CMK (cell line): Measurements from ENCODE around the gene ALG3.
"Not testable (repeated sequence)": the region's sequence is repeated elsewhere in the genome, so short reads cannot be mapped to it uniquely, and the experiment has no call there.

ENCODE experiments used
- DNase-seq: peaks from one replicate; pipeline ENCODE4 v3.0.0-alpha.2; 2010; ENCODE audit warnings: low read depth

Gene ALG3

DNA sequence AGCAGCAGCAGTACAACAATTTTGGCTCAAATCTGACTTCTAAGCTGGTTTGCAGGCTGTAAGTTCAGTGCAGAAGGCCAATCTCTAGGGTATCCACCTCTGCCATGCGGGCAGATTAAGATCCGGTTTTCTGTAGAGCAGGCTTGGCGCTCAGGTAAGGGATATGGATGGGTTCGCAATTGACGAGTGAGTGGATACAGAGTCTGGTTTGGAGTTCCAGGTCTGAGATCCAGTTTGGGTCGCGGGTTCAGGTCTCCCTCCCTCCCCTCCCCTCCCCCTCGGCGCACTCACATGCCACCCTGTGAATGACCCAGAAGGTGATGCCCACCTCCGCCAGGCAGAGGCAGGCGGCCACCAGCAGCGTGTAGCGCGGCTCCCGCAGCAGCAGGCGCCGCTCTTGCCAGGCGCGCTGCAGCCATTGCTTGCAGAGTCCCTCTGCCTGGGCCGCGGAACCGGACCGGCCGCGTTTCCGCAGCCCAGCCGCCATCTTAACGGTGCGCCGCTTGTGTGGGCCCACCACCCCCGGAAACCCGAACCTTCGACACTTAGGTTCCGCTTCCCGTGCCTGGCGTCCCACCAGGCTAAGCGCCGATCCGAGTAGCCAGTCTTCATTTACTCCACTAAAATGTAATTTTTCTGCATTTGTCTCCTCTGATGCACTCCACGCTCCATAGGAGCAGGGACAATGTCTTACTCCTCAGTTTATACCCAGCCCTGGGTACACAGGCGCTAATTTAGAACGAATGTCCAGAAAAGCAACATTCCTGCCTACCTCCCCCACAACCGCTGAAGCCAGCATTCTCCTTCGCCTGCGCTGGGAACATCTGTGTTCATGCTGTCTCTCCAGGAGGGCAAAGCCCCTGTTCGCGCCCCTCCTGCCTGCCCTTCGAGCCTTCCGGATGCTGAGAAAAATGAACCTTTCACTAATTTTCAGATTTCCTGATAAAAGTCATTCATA is at the start of gene ALG3:
Gene ALG3, minus strand, starts transcription at position 509 of the 958 bp plus-strand sequence. Its CDS starts 22 bp downstream, at position 487.
- peak; percentile 70 for DNase-seq

DNA sequence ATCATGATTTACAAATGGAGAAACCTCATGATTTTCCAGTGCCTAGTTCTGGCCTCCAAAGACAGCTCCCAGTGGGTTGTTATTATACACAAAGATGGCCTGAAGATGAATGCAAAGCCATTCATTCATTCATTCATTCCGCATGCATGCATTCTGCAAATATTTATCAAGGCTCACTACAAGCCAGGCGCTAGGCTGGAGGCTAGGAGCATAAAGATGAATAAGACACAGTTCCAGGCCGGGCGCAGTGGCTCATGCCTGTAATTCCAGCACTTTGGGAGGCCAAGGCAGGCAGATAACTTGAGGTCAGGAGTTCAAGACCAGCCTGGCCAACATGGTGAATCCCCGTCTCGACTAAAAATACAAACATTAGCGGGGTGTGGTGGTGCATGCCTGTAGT is 47.9 kb upstream of the ALG3 start:
- DNase-seq: no peak

DNA sequence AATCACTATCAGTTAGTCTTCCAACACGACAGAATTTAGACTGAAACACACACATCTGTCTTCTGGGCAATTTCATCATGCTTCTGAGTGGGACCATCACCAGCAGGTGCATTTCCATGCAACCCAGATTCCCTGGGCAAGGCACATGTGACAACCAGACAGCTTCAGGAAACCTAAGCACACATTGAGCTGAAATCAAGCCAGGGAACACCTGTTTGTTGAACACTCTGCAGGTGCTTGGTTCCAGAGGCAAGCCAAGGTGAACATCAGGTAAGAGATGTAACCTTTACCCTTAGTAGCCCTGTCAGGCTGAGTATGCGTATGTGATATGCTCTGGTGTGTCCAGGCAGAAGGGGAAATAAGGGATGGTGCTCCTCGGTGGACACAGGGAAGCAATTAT is 47.0 kb upstream of the ALG3 start:
- DNase-seq: no peak

DNA sequence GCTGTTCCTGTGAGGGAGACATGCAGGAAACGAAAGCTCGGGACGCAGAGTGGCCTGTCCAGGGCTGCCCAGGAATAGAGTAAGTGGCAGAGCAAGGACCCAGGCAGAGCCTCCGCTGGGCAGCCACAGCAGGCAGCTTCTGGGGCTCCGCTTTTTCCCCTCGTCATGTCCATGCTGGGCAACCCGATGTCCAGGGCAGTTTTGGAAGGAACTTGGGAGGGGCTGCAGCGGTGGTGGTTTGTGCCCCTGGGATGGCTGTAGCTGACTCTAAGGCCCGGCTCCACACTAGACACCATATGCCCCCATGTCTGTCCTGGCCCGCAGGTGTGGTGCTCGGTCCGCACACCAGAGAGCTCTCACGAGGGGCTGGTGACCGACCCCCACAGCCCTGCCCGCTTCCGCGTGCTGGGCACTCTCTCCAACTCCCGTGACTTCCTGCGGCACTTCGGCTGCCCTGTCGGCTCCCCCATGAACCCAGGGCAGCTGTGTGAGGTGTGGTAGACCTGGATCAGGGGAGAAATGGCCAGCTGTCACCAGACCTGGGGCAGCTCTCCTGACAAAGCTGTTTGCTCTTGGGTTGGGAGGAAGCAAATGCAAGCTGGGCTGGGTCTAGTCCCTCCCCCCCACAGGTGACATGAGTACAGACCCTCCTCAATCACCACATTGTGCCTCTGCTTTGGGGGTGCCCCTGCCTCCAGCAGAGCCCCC is 43.1 kb upstream of the ALG3 start:
- no peak for DNase-seq

DNA sequence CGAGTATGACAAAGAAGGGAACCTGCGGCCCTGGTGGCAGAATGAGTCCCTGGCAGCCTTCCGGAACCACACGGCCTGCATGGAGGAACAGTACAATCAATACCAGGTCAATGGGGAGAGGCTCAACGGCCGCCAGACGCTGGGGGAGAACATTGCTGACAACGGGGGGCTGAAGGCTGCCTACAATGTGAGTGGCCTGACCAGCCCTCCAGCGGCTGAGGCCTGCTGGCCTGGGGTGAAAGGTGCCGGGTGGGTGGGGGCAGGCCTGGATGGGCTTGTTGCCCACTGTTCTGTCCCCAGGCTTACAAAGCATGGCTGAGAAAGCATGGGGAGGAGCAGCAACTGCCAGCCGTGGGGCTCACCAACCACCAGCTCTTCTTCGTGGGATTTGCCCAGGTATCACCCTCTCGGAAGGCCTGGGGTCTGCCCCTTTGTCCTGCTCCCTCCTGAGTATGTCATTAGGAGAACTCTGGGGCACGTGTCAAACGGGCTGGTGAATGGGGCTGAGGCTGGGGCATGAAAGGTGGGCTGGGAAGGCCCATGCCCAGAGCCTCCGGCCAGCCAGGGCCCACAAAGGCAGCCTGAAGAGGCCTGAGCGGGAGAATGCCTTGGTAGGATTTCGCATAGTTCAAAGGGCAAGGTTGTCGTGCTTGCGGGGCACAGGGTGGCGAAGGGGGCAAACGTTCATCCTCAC is 42.4 kb upstream of the ALG3 start:
- no peak for DNase-seq

DNA sequence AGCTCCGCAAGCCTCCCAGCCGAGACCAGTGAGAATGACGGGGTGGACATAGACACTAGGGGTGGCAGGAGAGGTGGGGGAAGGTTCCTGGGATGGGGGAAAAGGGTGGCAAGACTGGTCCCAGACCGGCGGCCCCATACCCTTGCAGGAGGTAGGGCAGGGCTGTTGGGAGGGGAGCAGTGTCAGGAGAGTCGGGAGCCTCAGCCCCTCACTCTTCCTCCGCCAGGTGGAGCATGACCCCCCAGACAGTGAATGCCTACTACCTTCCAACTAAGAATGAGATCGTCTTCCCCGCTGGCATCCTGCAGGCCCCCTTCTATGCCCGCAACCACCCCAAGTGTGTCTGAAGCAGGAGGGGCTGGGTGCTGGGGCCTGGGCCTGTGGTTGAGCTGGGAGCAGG is 41.6 kb upstream of the ALG3 start:
- no peak for DNase-seq

DNA sequence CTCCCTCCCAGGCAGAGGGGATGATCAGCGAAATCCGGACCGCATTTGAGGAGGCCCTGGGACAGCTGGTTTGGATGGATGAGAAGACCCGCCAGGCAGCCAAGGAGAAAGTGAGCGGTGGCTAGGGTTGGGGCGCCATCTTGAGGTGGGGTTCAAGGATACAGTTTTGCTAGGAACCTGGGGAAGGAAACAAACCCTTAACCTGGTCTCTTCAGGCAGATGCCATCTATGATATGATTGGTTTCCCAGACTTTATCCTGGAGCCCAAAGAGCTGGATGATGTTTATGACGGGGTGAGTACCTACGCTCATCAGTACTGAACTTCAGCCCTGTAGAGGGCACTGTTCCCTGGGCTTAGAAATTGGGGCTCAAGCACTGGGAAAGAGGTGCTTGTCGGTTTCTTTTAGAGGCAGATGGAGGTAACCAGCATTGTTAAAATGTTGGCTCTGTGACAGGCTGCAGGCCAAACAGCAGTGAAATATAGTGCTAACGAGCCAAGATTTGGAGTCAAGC is 40.7 kb upstream of the ALG3 start:
- DNase-seq: no peak

DNA sequence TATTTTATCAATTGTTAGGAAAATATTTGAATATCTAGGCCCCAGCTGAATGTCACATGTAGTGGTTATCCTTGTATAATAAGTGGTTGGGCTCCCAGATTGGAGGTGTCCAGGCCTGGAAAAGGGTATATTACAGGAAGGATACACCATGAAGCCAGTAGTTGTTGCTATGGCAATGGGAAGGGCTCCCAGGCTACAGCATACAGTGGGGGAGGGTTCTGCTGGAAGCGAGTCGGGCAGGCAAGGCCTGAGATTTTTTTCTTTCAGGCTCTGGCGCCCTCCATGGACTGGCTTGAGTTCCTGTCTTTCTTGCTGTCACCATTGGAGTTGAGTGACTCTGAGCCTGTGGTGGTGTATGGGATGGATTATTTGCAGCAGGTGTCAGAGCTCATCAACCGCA is 35.9 kb upstream of the ALG3 start:
- DNase-seq: no peak

DNA sequence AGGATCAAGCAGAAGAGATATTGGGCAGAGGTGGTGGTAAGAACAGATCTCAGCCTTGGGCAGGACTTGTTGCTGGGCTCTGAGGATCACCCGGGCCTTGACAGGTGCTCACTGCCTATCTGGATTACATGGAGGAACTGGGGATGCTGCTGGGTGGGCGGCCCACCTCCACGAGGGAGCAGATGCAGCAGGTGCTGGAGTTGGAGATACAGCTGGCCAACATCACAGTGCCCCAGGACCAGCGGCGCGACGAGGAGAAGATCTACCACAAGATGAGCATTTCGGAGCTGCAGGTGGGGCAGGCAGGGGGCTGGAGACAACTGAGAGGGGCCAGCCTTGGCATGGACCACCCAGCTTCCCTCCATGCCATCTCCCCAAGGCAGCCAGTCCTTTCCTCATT is 34.9 kb upstream of the ALG3 start:
- DNase-seq: no peak

DNA sequence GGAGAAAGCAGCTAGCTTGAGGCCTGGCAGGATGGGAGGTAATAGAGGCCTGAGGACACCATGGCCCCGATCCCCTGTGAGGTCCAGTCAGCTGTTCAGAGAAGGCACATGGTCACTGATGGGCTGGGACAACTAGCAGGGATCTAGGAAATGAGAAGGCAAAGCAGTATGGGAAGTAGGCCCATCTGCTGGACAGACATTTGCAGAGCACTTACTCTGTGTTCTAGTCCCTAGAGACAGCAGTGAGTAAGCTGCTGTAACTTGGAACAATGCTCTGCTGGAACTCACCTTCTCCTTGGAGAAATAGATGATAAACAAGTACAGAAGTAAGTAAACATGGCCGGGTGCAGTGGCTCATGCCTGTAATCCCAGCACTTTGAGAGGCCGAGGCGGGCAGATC is 34.2 kb upstream of the ALG3 start:
- DNase-seq: no peak

DNA sequence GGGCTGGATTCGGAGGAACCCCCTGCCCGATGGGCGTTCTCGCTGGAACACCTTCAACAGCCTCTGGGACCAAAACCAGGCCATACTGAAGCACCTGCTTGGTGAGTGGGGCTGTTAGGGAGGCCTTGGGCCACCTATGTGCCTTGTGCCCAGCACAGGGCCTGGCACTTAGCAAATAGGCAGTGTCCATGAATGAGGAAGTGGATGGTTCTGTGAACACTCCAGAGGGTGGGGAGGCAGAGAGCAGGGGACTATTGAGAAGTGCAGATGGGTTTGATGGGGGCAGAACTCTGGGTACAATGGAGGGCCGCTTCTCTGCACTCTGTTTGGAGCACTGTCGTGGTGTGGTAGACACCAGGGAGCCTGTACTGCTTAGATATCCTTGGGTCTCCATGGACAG is 28.6 kb upstream of the ALG3 start:
- no peak for DNase-seq

DNA sequence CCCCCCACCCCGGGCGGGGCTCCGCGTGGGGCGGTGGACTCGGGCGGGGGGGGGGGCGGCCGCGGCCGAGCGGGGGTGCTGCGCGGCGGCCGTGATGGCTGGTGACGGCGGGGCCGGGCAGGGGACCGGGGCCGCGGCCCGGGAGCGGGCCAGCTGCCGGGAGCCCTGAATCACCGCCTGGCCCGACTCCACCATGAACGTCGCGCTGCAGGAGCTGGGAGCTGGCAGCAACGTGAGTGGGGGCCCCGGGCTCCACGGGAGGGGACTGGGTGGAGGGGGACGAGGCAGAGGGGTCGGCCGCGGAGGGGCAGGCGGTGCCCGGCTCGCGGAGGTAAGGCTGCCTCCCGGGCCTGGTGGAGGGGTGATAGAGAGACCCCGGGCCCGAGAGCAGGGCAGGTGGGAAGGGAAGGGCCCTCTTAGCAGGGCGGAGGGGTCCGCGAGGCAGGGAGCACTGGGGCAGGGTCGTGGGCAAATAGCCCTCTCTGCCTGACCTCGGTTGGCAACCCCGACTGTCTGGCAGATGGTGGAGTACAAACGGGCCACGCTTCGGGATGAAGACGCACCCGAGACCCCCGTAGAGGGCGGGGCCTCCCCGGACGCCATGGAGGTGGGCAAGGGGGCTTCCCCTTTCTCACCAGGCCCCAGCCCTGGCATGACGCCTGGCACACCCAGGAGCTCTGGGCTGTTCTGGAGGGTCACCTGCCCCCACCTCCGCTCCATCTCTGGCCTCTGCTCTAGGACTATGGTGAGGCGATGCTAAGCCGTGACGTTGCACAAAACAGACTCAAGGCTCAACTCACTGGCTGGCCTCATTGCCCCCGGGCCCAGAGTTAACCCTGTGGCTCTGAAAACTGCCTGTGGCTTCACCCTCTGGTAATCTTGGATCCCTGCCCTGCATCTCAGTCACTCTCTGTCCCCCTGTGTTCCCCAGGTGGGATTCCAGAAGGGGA is 27.5 kb upstream of the ALG3 start, which contains the start of gene ECE2:
Gene ECE2, plus strand, starts transcription at position 62 of the 950 bp plus-strand sequence. Its CDS starts 132 bp downstream, at position 194.
- DNase-seq: no peak

DNA sequence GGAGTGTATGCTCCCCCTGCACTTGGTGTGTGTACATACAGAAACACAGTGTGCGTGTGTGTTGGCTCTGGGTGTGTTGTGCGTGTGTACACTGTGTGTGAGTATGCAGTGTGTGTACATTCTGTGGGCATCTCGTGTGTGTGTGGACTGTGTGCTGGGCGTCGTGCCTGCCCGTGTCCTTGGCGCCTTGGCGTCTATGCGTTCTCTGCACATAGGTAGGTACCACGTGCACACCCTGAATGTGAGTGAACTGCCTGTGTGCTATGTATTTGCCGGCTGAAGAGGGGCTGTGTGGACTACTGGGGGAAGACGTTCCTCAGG is 26.6 kb upstream of the ALG3 start:
- no peak for DNase-seq

DNA sequence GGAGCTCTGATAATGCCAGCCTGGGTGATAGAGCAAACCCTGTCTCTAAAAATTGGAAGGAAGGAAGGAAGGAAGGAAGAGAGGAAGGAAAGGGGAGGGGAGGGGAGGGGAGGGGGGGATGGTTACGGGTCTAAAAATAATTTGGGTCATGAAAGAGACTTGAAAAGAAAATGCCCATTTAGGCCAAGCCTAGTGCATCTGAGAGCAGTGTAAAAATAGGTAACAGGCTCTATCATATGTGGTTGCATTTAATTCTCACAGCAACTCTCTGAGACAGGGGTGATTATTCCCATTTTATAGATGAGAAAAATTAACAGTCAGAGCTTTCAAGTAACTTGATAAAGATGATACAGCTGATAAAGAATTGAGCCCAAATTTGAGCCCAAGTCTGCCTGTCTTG is 23.5 kb upstream of the ALG3 start:
- DNase-seq: no peak

DNA sequence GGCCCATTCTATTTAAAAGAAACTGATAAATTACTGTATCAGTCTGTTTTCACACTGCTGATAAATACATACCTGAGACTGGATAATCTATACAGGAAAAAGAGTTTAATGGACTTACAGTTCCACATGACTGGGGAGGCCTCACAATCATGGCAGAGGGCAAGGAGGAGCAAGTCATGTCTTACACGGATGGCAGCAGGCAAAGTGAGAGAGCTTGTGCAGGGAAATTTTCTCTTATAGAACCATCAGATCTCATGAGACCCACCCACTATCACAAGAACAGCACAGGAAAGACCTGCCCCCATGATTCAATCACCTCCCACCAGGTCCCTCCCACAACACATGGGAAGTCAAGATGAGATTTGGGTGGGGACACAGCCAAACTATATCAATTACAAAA is 18.5 kb upstream of the ALG3 start:
- not testable (repeated sequence) for DNase-seq

DNA sequence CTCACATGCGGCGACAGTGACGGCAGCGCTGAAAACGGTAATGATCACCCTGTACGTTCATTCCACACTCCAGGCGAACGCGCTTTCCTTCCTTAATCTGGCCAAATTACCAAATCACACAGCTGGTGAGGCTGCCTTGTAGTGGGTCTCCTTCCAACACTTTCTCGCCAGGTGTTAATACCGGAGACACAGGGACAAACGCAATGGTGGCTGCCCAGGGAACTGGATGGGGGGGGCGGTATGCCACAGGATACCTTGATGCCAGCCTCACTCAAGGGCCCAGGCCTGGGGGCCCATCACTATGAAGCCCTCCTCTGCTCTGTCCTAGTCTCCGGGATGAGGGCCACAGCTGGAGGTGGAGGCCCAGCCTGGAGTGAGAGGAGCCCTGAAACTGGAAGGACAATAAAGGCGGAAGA is 14.0 kb upstream of the ALG3 start:
- no peak for DNase-seq

DNA sequence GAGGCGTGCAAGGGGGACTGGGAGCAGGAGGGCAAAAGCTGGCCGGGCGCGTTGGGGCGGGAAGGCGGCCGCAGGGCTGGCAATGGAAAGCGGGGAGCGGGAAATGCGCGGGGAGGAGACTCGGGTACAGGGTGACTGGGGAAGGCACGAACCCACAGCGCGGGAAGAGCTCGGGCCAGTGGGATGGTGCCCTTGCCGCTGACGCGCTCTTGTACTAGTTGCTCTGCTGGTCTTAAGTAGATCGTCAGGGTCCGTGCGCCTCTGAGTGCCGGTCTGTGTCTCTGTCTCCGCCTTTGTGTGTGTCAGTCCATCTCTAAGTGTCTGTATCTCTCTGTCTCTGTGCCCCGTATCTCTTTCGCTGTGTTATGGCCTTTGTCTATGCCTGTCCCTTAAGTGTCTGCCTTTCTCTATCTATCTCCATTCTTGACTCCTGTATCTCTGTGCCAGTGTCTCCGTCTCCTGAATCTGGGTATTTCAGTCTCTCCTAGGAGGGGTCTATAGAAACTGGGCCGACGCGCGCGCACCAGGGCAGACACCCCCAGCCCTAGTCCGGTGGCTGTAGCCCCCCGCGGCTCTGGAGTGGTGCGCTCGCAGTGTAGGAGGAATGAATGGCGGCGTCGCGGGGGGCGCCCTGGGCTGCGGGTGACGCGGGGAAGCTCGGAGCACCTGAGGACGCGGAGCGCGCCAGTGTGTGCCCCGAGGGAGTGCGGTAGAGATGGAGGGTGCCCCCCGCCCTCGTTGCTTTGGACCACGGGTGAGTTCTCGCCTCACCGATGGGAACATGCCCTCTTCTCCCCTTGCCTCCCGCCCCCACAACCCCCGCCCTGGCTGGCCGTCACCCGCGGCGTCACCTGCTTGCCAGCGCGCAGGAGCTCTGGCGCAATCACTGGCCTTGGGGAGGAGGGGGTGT is 13.3 kb upstream of the ALG3 start:
- DNase-seq: no peak

DNA sequence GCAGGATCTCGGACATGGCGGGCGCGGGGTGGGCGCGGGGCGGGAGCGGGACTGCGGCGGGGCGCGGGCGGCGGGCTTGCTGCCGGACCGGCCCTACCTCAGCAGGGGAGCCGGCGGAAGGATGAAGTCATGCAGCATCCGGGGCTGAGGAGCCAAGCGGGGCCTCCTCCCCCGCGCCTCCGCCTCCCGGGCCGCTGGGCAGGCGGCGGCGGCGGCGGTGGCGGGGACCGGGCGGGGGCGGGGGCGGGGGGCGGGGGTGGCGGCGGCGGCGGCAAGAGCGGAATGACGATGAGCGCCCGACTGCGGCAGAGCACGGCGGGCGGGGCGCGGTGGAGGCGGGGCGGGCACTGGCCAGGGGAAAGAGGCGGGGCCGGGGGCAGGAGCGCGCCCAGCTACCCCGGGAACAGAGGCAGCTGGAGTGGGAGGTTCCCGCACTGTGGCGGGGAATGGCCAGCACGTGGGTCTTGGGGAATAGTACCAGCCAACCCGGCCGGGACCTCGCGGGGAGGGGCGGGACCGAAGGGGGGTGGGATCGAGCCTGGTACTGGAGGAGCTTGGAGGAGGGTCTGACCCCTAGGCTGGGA is 12.6 kb upstream of the ALG3 start, which contains the start of gene CAMK2N2:
Gene CAMK2N2, minus strand, starts transcription at position 284 of the 584 bp plus-strand sequence. Its CDS starts 268 bp downstream, at position 16.
- DNase-seq: no peak

DNA sequence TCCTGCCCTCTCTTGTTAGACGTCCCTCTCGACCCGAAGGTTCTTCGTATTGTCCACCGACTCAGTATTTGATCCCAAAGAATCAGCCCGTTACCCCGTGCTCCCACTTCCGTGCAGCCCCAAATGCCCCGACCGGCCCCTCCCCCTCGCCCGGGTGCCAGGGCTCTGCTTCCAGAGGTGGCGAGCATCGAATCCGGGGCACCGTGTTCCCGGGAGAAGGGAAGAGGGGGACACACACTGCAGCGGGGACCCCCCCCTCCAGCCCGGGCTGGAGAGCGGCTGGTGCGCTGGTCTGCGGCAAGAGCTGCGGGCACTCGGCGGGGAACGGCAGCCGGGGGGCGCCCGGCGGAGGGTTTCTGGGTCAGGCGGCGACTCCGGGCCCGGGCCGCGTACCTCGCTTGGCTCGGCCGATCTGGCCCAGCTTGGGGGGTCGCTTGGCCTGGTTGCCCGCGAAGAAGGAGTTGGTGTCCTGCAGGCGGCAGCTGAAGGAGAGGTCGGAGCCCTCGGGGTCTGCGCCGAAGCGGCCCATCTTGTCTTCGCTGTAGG is 12.0 kb upstream of the ALG3 start:
- no peak for DNase-seq
